OCI-LY3 (cell line): Measurements from ENCODE around the gene RAET1L.

Experiments
- H2AFZ ChIP-seq: fragments of 200-600, 300-600 bp; shearing (Covaris generic); 2 replicates; pipeline ENCODE4 v1.6.0; 2014; ENCODE audit warnings: antibody characterized with exemption, low read depth, low read length
- H3K27ac ChIP-seq: fragments of 200-600, 300-600 bp; sonication (generic); 2 replicates; pipeline ENCODE4 v1.5.1; 2014; ENCODE audit warnings: mild to moderate bottlenecking, low read length, moderate library complexity, mixed read lengths
- H3K27me3 ChIP-seq: fragments of 200-600, 300-600 bp; sonication (generic); 2 replicates; pipeline ENCODE4 v1.6.1; 2014; ENCODE audit warnings: low read depth, low read length, mixed read lengths
- H3K36me3 ChIP-seq: fragments of 200-600, 300-600 bp; sonication (generic); replicated peaks from 2 replicates; pipeline ENCODE3; 2014; ENCODE audit warnings: low read depth, low read length, mixed read lengths
- H3K4me1 ChIP-seq: fragments of 300-600, 200-600 bp; sonication (generic); 2 replicates; pipeline ENCODE4 v1.6.1; 2014; ENCODE audit warnings: low read length, mixed read lengths
- H3K4me2 ChIP-seq: fragments of 200-600, 300-600 bp; sonication (generic); 2 replicates; pipeline ENCODE4 v1.6.1; 2014; ENCODE audit warnings: low read length, mixed read lengths
- H3K4me3 ChIP-seq: fragments of 300-600, 200-600 bp; sonication (generic); 2 replicates; pipeline ENCODE4 v1.5.1; 2014; ENCODE audit warnings: antibody characterized with exemption, mild to moderate bottlenecking, low read length, moderate library complexity
- H3K79me2 ChIP-seq: fragments of 300-600, 200-600 bp; shearing (Covaris generic); 2 replicates; pipeline ENCODE4 v1.6.1; 2014; ENCODE audit warnings: mild to moderate bottlenecking, low read length, mixed read lengths
- H3K9ac ChIP-seq: fragments of 300-600, 200-600 bp; shearing (Covaris generic); 2 replicates; pipeline ENCODE4 v1.6.0; 2014; ENCODE audit warnings: mild to moderate bottlenecking, low read length, moderate library complexity
- H3K9me3 ChIP-seq: fragments of 200-600, 300-600 bp; shearing (Covaris generic); 2 replicates; pipeline ENCODE4 v1.6.1; 2014; ENCODE audit warnings: low read length, mixed read lengths; ENCODE audit not compliant: insufficient read depth
- H4K20me1 ChIP-seq: fragments of 200-600, 300-600 bp; sonication (generic); 2 replicates; pipeline ENCODE4 v1.6.1; 2016; ENCODE audit warnings: low read length, mixed read lengths; ENCODE audit not compliant: insufficient read depth
- CTCF ChIP-seq: fragments of 200-600, 300-600 bp; sonication (generic); IDR thresholded peaks from 2 replicates; pipeline ENCODE4 v1.5.1; 2014; ENCODE audit warnings: antibody characterized with exemption, low read length, low read depth
- EZH2phosphoT487 ChIP-seq: fragments of 200-600 bp; shearing (Covaris generic); IDR thresholded peaks from 2 replicates; pipeline ENCODE4 v1.6.1; 2018; ENCODE audit warnings: antibody characterized with exemption, mixed run types, low read depth

The RAET1L gene

GRCh38 chr6:150038202-150039062 lies 13.1 kb upstream of the RAET1L start:
- Histone ChIP-seq H4K20me1 (no peaks in the 10 kb centered on the region), H3K27me3 (peaks cover 7% of the 10 kb centered on the region; the same call in 1 of the 2 replicates), H3K9me3 (no peaks in the 10 kb centered on the region), H2AFZ (no peak overlapping the region), H3K36me3 (no peaks in the 10 kb centered on the region), H3K79me2 (no peaks in the 10 kb centered on the region), H3K9ac (no peak overlapping the region), H3K4me2 (no peak overlapping the region), H3K27ac (no peak overlapping the region), H3K4me3 (no peak overlapping the region), H3K4me1 (no peaks in the 10 kb centered on the region)
- TF ChIP-seq EZH2phosphoT487 (no peak), CTCF (no peak)

GRCh38 chr6:150037526-150038201 lies 12.3 kb upstream of the RAET1L start:
- no peak overlapping the region for H2AFZ ChIP-seq
- no peak overlapping the region for H3K9ac ChIP-seq
- no peak overlapping the region for H3K27ac ChIP-seq
- no peaks in the 10 kb centered on the region for H3K9me3 ChIP-seq
- no peaks in the 10 kb centered on the region for H3K79me2 ChIP-seq
- peaks cover 7% of the 10 kb centered on the region; the same call in 1 of the 2 replicates for H3K27me3 ChIP-seq
- no peak overlapping the region for H3K4me3 ChIP-seq
- no peak for TF ChIP-seq CTCF
- no peak for TF ChIP-seq EZH2phosphoT487
- no peaks in the 10 kb centered on the region for H3K4me1 ChIP-seq
- no peak overlapping the region for H3K4me2 ChIP-seq
- H3K36me3 ChIP-seq = no peaks in the 10 kb centered on the region
- no peaks in the 10 kb centered on the region for H4K20me1 ChIP-seq

- H3K9me3 ChIP-seq = no peaks in the 10 kb centered on the region
Measured at GRCh38 chr6:150036081-150036480, 10.7 kb upstream of the RAET1L start.

More at GRCh38 chr6:150036081-150036480, 10.7 kb upstream of the RAET1L start:
- TF ChIP-seq CTCF = no peak
- TF ChIP-seq EZH2phosphoT487 = no peak
- H3K27ac ChIP-seq = no peak overlapping the region
- H2AFZ ChIP-seq = no peak overlapping the region
- no peaks in the 10 kb centered on the region for H3K36me3 ChIP-seq
- no peaks in the 10 kb centered on the region for H3K79me2 ChIP-seq
- no peaks in the 10 kb centered on the region for H4K20me1 ChIP-seq
- H3K9ac ChIP-seq = no peak overlapping the region
- peaks cover 7% of the 10 kb centered on the region; the same call in 1 of the 2 replicates for H3K27me3 ChIP-seq
- H3K4me2 ChIP-seq = no peak overlapping the region
- no peak overlapping the region for H3K4me3 ChIP-seq
- H3K4me1 ChIP-seq = no peaks in the 10 kb centered on the region
